Adrenal gland (tissue), 5 donors: ENCODE results near the gene RIC3.

Experiments used
- POLR2A ChIP-seq, 2 donors: fragments of 450-650 bp; IDR thresholded peaks; one replicate each; pipeline ENCODE4 v1.6.1; 2017; ENCODE audit warnings: antibody characterized with exemption in 2 of 2, mild to moderate bottlenecking in 2 of 2, moderate library complexity in 1 of 2
- TF ChIP-seq, protein P1 (sequence below), 6 experiments: fragments of 450-650 bp in 4 of 6; fragments of 200-600 bp in 2 of 6; sonication (generic) in 1 of 6; IDR thresholded peaks; 1 replicate in 5 of 6; 2 replicates in 1 of 6; pipeline versions ENCODE4 v1.5.1 to v1.8.0; 2016 to 2021; ENCODE audit warnings: antibody characterized with exemption in 6 of 6, mild to moderate bottlenecking in 2 of 6, moderate library complexity in 1 of 6
- donor health status: DM: no; HTN: no; CAD: no.

DNA sequence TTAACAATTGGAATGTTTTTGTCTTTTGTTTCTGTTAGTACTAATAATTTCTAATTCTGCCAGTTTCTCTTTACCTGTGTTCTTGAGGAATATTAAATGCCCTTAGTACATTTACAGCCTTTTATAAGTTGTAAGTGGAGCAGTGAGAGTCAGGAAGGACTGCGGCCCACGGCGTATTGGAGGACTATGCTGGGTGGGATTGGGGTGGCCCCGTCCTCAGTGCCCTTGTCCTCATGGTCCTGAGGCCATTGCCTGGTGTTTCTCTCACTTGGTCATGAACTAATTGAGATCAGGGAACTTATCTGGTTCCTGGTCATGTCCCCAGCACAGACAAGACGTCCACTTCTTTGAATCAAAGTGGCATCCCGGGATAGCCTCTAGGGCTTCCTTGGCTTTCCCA, 84.5 kb downstream of the RIC3 start:
- no peak for TF ChIP-seq POLR2A (IDR thresholded peaks at IDR 0.05)
- TF ChIP-seq, protein P1, sequence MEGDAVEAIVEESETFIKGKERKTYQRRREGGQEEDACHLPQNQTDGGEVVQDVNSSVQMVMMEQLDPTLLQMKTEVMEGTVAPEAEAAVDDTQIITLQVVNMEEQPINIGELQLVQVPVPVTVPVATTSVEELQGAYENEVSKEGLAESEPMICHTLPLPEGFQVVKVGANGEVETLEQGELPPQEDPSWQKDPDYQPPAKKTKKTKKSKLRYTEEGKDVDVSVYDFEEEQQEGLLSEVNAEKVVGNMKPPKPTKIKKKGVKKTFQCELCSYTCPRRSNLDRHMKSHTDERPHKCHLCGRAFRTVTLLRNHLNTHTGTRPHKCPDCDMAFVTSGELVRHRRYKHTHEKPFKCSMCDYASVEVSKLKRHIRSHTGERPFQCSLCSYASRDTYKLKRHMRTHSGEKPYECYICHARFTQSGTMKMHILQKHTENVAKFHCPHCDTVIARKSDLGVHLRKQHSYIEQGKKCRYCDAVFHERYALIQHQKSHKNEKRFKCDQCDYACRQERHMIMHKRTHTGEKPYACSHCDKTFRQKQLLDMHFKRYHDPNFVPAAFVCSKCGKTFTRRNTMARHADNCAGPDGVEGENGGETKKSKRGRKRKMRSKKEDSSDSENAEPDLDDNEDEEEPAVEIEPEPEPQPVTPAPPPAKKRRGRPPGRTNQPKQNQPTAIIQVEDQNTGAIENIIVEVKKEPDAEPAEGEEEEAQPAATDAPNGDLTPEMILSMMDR (IDR thresholded peaks at IDR 0.05): no peak
